Measurements from ENCODE around the gene SMC3.

SMC3 gene

GRCh38 chr10:110567201-110568054 is at the start of gene SMC3:
Gene SMC3 (plus strand): TSS chr10:110567695. CDS start chr10:110567817, 122 bp downstream.
- peak within 1 kb of the TSS; percentile 87 to 90 for H3K4me3 ChIP-seq (ENCODE audit: low read depth in 1 of 2, low read length in 1 of 2)
- H3K27ac ChIP-seq, result peak within 1 kb of the TSS; percentile 88
- no peaks in the 10 kb centered on the region for H3K9me3 ChIP-seq
- peaks cover 6% of the 10 kb centered on the region for H3K36me3 ChIP-seq
- TF ChIP-seq, protein P1, sequence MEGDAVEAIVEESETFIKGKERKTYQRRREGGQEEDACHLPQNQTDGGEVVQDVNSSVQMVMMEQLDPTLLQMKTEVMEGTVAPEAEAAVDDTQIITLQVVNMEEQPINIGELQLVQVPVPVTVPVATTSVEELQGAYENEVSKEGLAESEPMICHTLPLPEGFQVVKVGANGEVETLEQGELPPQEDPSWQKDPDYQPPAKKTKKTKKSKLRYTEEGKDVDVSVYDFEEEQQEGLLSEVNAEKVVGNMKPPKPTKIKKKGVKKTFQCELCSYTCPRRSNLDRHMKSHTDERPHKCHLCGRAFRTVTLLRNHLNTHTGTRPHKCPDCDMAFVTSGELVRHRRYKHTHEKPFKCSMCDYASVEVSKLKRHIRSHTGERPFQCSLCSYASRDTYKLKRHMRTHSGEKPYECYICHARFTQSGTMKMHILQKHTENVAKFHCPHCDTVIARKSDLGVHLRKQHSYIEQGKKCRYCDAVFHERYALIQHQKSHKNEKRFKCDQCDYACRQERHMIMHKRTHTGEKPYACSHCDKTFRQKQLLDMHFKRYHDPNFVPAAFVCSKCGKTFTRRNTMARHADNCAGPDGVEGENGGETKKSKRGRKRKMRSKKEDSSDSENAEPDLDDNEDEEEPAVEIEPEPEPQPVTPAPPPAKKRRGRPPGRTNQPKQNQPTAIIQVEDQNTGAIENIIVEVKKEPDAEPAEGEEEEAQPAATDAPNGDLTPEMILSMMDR (IDR thresholded peaks at IDR 0.05), result peak; percentile 17
- peaks cover 19 to 28% of the 10 kb centered on the region in 2 experiments for H3K4me1 ChIP-seq (ENCODE audit: control insufficient read depth in 1 of 2, insufficient read depth in 1 of 2, low read depth in 1 of 2, low read length in 1 of 2)
- H3K27me3 ChIP-seq, result peaks cover 12% of the 10 kb centered on the region

- Histone ChIP-seq H3K27ac (no peak overlapping the region), H3K36me3 (no peaks in the 10 kb centered on the region), H3K27me3 (peaks cover 7% of the 10 kb centered on the region), H3K4me1 (ENCODE audit: control insufficient read depth in 1 of 2, insufficient read depth in 1 of 2, low read depth in 1 of 2, low read length in 1 of 2) (no peaks in the 10 kb centered on the region), H3K4me3 (ENCODE audit: low read depth in 1 of 2, low read length in 1 of 2) (no peak overlapping the region), H3K9me3 (no peaks in the 10 kb centered on the region)
- TF ChIP-seq, protein P1 (IDR thresholded peaks at IDR 0.05), result no peak
Observed at GRCh38 chr10:110522365-110522988, 45.0 kb upstream of the SMC3 start.

GRCh38 chr10:110523736-110524135 is 43.8 kb upstream of the SMC3 start:
- no peak overlapping the region for H3K4me3 ChIP-seq (ENCODE audit: low read depth in 1 of 2, low read length in 1 of 2)
- no peaks in the 10 kb centered on the region for H3K36me3 ChIP-seq
- H3K4me1 ChIP-seq (ENCODE audit: control insufficient read depth in 1 of 2, insufficient read depth in 1 of 2, low read depth in 1 of 2, low read length in 1 of 2), result no peaks in the 10 kb centered on the region
- TF ChIP-seq, protein P1 (IDR thresholded peaks at IDR 0.05), result no peak
- H3K27me3 ChIP-seq, result peaks cover 8% of the 10 kb centered on the region
- H3K27ac ChIP-seq, result no peak overlapping the region
- no peaks in the 10 kb centered on the region for H3K9me3 ChIP-seq

DNA sequence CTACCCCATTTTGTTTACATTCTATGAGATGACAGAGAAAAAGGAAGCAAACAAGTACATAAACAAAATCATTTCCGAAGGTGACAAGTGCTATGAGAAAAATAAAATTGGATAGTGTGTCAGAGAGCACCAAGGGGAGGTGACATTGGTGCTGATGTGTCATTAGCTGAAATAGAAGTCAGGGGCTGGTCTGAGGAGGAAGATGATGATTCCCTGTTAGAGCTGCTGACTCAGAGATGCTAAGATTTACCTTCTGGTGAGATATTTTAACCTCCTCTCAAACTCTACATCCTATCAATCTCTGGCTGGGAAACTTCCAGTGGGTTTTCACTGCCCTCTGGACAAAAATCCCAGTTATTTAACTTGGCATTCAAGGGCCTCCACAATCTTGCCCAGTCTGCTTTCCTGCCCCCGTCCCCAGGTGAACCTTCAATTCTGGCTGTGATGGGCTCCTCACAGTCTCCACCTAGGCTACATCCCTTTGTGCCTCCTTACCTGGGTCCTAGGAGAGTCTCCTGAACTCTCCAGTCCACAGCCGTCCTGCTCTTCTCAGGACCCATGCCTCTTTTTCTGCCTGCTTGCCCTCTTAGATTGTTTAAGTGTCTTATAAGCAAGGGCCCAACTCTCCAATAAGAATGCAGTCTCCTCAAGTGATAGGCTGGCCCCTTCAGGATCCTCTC is 43.2 kb upstream of the SMC3 start:
- TF ChIP-seq, protein P1 (IDR thresholded peaks at IDR 0.05), result no peak
- no peaks in the 10 kb centered on the region for H3K9me3 ChIP-seq
- H3K4me1 ChIP-seq (ENCODE audit: control insufficient read depth in 1 of 2, insufficient read depth in 1 of 2, low read depth in 1 of 2, low read length in 1 of 2), result no peaks in the 10 kb centered on the region
- H3K36me3 ChIP-seq, result no peaks in the 10 kb centered on the region
- no peak overlapping the region for H3K27ac ChIP-seq
- peaks cover 14% of the 10 kb centered on the region for H3K27me3 ChIP-seq
- H3K4me3 ChIP-seq (ENCODE audit: low read depth in 1 of 2, low read length in 1 of 2), result no peak overlapping the region

- Histone ChIP-seq H3K27ac (no peak overlapping the region), H3K4me3 (ENCODE audit: low read depth in 1 of 2, low read length in 1 of 2) (no peak overlapping the region), H3K9me3 (no peaks in the 10 kb centered on the region), H3K27me3 (peaks cover 19% of the 10 kb centered on the region), H3K4me1 (ENCODE audit: control insufficient read depth in 1 of 2, insufficient read depth in 1 of 2, low read depth in 1 of 2, low read length in 1 of 2) (no peaks in the 10 kb centered on the region), H3K36me3 (no peaks in the 10 kb centered on the region)
- TF ChIP-seq, protein P1 (IDR thresholded peaks at IDR 0.05), result no peak
Observed at GRCh38 chr10:110524859-110525232, 42.6 kb upstream of the SMC3 start.
